Stimulated activated CD4-positive, alpha-beta T cell treated with anti-CD3 and anti-CD28 coated beads, Interleukin-12 subunit alpha, Interleukin-12 subunit beta, amount 100 ng/mL, for 48 hours (primary cell): ENCODE measurements around the gene GAB2.
"Not testable (repeated sequence)": the region's sequence is repeated elsewhere in the genome, so short reads cannot be mapped to it uniquely, and the experiment has no call there.

ENCODE experiments used
- DNase-seq, 3 donors: peaks; one replicate each; pipeline ENCODE4 v3.0.0-alpha.2; 2020; ENCODE audit warnings: low read depth in 2 of 3, low spot score in 1 of 3

GAB2 gene

DNA sequence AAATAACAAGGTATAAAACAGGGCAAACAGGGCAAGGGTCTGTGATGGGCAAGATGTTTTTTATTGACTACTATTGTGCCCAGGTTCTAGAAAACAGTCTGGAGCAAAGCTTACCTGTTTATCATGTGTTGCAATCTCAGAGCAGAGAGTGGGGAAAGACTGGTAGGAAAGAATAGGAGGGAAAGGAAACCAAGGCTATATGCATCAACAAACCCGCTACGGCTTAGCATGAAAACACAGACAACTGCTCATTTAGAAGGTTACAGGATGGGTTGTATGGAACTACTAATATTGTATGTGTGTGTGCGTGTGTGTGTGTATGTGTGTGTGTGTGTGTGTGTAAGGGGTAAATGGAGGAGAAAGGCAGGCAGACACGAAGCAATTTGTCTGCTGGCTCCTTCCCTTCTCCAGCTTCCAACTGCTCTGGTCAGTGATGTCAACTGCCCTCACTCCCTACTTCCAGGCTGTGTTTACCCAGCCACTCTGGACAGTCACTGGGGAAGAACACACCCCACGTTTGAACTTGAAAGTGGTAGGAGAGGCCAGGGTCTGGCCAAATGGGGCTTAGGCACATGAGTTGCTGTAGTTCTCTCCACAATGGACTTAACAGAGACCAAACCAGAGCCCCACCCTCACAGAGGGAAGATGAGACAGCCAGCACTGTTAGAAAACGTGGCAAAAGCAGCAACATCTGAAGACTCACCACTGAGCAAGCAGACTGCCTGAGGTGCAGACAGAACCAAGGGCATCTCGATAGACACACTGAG, 47.0 kb downstream of the GAB2 start:
- DNase-seq = no peak

- DNase-seq = no peak
Observed at GRCh38 chr11:78365381-78365792, 52.2 kb downstream of the GAB2 start.

- no peak for DNase-seq
Observed at GRCh38 chr11:78364128-78364751, 53.4 kb downstream of the GAB2 start.

DNA sequence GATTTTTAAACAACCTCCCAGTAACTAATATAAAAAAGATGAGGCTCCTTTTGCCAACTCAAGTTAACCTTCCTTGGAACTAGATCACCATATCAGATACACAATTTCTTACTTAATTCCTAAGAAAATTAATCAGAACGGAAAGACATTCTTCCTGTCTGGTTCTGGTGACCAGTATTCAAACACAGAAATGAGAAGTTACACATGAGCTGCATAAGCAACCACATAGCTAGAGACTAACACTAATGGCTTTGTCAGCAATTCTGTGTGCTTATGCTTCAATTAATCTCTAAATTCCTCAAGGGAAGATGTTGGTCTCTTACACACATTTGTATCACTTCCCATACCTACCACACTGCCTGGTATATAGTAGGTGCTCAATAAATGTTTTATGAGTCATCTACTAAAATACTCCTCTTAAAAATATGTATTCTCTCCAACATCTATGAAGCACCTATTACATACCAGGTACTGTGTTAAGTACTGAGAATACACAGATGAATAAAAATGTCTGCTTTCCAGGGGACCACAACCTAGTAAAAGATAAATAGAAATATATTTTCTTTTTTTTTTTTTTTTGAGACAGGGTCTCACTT, 54.5 kb downstream of the GAB2 start:
- no peak for DNase-seq

- DNase-seq = no peak
Observed at GRCh38 chr11:78361228-78361627, 56.4 kb downstream of the GAB2 start.

GRCh38 chr11:78359921-78360320, 57.7 kb downstream of the GAB2 start:
- no peak for DNase-seq

DNA sequence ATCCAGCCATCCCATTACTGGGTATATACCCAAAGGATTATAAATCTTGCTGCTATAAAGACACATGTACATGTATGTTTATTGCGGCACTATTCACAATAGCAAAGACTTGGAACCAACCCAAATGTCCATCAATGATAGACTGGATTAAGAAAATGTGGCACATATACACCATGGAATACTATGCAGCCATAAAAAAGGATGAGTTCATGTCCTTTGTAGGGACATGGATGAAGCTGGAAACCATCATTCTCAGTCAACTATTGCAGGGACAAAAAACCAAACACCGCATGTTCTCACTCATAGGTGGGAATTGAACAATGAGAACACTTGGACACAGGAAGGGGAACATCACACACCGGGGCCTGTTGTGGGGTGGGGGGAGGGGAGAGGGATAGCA, 59.7 kb downstream of the GAB2 start:
- DNase-seq = not testable (repeated sequence)

GRCh38 chr11:78357425-78357824, 60.2 kb downstream of the GAB2 start:
- DNase-seq = not testable (repeated sequence)

GRCh38 chr11:78355742-78356141, 61.9 kb downstream of the GAB2 start:
- DNase-seq = not testable (repeated sequence)

DNA sequence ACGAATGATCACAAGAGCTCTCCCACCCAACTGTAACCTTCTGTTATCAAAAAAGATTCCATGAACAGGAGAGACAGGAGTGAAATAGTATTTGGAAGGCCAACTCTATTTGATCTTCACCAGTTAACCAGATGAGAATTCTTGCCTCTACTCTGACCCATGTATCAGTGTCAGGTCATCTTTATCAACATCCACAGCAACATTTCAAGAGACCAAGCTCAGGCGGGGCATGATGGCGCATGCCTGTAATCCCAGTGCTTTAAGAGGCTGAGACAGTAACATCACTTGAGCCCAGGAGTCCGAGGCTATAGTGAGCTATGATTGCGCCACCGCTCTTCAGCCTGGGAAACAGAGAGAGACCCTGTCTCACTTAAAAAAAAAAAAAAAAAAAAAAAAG, 62.3 kb downstream of the GAB2 start:
- DNase-seq = no peak

- no peak for DNase-seq
Observed at GRCh38 chr11:78354408-78355308, 63.0 kb downstream of the GAB2 start.

DNA sequence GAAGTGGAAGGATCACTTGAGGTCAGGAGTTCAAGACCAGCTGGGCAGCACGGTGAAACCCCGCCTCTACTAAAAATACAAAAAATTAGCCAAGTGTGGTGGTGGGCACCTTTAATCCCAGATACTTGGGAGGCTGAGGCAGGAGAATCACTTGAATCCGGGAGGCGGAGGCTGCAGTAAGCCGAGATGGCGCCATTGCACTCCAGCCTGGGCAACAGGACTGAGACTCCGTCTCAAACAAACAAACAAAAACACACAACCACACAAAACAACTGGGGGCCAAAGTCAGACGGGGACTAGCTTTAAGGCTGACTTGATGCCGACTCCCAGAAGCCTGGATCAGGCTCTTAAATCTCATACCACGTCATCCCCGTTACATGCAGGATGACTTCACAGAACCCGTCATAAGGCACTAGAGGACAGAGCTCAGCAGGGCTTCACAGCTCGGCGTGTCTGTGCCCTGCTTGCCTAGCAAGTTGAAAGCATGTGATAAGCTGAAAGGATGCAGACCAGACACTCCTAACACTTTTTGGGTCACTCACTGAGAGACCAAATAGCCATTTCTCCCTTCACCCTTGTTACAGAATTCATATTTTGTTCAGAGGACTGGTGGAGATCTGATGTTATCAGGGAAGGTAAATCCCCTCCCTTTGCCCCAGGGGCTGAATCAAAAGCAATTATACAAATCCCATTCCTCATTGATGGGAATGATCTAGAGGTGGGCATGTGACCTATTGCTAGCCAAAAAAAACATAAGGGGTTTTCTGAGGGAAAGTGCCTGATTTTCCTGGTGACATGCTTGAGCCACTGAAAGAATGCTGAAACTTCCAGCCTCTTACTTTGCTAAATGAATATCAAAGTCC, 65.4 kb downstream of the GAB2 start:
- DNase-seq = no peak

GRCh38 chr11:78351193-78351592, 66.4 kb downstream of the GAB2 start:
- DNase-seq = no peak

GRCh38 chr11:78350646-78351165, 66.9 kb downstream of the GAB2 start:
- no peak for DNase-seq

DNA sequence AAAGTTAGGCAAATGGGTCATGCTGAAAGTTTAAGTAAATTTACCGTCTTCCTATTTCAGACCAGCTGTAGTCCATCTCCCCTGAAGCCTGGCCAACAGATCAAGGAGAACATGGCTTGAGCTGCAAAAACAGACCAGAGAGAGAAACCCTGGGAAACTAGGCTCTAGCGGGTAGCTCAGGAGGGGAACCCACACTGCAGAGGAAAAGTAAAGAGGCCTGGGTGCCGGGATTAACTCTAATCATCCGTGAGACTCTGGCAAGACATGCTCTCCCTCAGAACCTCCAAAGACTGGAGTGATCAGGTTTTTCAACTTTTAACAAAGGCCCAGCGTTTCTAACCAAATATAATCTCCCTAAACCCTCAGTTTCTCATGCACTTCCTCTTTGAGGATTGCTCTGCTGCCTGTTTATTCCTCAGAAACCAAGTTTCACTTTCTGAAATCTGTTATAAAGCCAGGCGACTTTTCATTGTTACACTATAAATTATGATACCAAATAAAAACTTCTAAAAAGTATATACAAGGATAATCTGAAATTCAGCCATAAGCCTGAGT, 67.5 kb downstream of the GAB2 start:
- DNase-seq = no peak

GRCh38 chr11:78349624-78350023, 68.0 kb downstream of the GAB2 start:
- no peak for DNase-seq

DNA sequence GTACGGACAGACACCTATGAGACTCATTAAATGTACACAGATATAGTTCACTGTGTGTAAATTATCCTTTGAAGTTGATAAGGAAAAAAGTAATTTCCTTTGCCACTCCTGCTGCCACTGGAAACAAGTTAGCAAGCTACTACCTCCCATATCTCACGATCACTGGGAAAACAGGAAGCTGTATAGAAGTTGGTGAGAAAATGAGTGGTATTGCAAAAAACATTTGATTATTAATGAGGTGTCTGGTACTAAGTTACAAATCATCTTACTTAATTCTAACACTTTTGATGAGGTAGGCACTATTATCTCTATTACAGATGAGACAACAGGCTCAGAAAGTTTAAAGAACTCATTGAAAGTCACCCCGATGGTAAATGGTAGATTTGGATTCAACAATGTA, 68.5 kb downstream of the GAB2 start:
- DNase-seq = no peak

DNA sequence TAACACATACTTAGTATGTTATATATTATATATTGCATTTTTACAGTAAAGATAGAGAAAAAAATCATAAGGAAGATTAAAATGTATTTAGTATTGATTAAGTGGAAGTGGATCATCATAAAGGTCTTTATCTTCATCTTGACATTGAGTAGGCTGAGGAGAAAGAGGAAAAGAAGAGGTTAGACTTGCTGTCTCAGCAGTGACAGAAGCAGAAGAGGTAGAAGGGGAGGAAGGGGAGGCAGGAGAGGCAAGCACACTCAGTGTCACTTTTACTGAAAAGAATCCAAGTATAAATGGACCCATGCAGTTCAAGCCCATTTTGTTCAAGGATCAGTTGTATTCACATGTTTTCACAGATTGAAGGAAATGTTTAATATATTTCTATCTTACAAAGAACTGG, 69.7 kb downstream of the GAB2 start:
- no peak for DNase-seq

DNA sequence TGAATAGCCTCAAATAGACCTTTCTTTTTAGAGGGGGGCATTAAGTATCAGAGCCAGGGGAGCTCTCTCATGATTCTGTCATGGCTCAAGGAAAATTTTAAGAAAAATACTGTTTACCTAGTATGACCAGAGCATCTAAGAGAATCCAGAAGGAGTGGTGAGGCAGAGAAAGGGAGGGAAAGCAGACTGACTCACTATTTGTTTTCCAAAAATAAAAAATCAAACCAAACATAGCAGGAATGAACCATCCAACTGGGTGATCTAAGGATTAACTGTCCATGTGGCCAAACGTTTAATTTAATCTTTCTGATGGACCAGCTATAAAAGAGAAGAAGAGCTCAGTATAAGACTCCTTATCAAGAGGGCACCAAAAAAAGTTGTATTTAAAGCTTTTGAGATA, 70.8 kb downstream of the GAB2 start:
- no peak for DNase-seq

- DNase-seq = no peak
Observed at GRCh38 chr11:78345450-78345849, 72.2 kb downstream of the GAB2 start.
